T follicular helper cell (primary cell): ENCODE measurements around the gene CABLES1.

ENCODE experiments used
- DNase-seq: peaks from one replicate; pipeline ENCODE4 v3.0.0-alpha.2; 2020; ENCODE audit warnings: low read depth

Gene CABLES1

DNA sequence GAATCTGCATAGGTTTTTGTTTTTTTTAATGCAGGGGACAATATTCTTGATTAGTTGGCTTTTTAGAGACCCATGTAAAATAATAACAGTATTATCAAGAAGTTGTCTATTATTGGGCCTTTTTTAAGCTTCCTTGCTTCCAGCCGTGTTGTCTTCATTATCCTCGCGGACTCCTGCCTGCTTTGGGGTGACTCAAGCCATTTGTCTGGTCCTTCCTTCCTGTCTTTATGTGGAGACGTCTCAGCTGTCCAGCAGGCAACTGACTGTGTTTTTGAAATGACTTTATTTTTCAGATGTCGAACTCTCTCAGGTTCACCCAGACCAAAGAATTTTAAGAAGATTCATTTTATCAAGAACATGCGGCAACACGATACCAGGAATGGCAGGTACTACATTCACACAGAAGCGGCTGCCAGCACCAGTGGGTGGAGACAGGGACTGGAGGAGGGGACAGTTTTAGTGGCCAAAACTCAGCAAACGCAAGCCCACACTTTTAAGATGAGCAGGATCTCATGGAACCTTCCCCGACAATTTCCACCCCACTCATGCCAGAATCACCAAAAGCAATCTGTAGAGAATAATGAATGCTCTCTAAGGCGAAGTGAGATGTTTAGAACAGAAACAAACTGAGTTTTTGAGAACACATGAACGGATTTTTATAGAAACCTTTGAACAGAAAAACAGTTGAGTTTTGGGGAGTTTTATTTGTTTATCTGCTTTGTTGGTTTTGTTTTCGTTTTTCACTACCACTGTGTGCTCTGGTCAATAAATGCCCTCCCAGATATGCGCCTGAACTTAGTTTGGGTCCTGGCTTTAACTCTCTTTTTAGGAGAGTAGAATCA is 59.1 kb downstream of the CABLES1 start:
- no peak for DNase-seq

DNA sequence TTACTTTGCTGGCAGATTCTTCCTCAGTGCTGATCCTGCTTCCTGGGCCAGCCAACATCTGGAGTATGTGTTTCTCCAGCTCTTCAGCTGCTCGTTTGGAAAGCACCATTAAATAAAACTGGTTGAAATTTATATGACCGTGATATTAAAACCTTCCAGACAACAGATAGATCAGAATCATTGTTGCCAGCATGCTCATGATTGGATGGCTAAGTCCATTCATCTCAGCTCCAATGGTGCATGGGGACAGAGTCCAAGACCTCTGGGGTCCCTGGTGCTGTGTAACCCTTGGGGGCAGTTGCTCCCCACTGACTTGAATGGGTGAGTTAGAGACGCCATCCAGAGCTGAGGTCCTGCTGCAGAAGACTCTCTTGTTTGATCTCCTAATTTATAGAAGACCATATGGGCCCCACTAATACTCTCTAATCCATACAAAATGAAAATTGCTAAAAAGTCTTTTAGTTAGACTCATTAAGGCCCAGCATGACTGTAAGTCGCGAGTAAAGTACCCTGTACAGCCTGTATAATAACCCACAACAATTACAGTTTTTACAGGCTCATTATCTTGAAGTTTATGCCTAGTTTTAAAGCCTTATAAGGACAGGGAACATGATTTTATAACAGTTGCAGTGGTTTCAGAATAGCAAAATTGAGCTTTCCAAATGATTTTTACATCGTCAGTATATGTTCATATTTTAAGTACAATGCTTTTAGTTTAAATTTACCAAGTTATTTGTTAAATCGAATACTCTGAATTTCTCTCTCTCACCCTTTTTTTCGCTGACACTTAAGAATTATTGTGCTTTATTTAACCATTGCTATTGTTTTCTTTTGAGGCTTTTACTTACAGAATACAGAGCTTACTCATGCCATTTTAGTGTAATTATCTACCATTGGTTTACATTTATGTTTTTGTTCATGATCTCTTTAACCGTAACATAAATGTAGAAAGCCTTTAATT is 60.0 kb downstream of the CABLES1 start:
- DNase-seq = no peak

DNA sequence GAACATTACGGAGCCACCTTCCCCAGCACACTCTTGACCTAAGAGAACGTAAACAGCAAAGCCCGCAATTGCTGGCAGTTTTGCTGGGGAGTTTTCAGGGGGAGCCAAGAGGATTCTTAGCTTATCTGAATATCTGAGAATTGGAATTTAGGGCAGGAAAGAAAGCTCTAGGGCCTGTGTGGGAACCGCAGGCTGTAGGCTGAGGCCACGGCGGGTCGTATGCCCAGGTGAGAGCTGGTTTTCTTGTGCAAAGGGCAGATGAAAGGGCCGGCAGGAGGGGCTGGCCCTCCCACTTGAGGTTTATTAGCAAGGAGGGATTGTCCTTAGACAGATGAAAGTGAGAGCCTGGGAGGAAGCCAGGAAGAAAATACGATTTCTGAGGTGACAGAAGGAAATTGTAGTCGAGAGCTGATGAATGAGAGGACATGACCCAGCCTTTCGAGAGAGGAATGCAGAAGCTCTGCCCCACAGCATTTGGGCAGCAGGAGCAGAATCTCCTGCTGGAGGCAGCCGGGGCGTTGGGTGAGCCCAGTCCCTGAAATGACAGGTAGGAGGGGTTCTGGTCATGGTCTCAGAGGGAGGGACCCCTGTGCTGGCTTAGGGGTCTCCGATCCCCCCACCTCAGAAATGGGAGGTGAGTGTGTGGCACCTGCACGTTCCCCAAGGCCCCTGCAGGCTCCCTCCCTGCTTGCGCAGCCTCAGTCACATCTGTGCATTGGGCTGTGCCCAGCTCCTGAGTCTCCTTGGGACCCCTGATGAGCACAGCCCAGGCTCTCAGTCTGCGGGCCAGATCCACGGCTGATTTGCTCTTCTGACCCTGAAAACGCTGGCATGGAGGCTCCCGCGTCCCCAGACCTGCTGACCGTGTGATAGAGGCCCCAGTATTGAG is 61.1 kb downstream of the CABLES1 start:
- DNase-seq = no peak

DNA sequence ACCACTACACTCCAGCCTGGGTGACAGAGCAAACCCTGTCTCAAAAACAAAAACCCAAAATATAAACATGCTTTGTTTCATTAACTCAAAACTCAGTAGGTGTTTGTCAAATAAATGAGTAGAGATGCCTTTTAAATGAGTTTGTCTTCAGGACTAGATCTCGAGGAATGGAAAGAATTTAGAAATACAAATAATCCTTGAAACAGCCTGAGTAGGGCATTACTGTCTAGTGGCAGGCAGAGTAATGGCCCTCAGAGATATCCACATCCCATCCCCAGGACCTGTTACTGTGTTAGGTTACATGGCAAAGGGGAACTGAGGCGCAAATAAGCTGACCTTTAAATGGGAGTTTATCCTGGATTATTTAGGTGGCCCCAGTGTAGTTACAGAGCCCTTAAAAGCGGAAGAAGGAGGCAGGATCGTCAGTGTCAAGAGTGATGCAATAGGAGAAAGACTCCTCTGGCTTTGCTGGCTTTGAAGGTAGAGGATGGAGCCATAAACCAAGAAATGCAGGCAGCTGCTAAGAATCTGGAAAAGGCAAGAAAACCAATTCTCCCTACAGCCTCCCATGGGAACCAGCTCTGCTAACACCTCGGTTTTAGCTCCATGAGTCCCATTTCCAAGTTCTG is 63.0 kb downstream of the CABLES1 start:
- DNase-seq = no peak

DNA sequence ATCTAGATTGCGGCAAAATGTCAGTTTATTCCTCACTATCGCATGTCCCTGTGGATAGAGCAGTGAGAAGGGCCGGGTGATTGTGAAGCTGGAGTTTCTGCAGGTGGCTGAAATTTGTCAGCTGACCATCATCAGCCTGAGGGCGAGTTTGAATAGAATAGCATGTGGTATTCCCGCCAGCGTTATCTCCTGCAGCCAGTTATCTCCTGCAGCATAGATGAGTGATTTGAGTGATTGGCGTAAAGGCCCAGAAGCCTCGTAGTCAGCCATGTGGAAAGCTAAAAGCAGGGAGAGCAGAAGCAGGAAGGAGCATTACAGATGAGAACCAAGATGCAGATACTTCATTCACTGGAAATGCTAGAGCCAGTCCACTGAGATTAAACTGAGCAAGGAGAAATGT is 65.5 kb downstream of the CABLES1 start:
- no peak for DNase-seq

DNA sequence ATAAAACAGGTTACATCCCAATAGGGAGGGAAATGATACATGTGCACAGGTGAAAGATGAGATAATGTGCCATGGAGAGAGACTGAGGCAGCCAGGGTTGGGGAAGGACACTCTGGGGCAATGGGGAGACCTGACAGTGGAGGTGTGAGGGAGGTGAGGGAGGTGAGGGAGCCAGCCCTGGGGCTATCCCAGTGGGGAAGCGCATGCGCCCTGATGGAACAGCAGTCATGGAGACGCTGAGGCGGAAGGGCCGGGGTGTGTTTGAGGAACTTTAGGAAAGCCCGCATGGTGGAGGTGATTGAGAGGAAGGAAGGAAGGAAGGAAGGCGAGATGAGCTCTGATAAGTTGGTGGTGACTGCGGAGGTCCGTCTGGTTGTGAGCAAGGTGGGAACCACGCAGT is 66.5 kb downstream of the CABLES1 start:
- DNase-seq = no peak

DNA sequence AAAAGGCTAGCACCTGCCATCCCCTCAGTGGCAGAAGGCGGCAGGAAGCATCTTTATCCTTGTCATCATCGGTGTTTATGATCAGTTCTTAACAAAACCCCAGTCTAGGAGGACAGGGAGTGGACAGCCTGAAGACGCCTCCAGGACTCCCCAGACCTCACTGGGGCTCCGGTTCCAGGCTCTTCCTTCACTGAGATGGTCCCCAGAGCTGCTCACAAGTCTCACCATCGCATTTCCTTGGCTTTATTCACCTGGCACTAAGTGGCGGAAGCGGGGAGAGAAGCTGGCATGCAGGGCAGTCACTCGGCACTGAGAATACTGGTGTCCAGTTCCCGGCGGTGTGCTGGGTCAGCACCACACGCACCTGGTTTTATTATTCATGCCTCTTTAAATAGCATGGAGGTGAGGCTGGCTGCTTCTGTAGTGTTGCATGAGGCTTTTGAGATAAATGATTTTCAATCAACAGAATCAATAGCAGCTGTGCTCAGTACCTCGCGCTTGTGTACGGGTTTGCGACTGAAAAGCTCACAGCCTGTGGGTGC is 68.7 kb downstream of the CABLES1 start:
- DNase-seq = no peak

DNA sequence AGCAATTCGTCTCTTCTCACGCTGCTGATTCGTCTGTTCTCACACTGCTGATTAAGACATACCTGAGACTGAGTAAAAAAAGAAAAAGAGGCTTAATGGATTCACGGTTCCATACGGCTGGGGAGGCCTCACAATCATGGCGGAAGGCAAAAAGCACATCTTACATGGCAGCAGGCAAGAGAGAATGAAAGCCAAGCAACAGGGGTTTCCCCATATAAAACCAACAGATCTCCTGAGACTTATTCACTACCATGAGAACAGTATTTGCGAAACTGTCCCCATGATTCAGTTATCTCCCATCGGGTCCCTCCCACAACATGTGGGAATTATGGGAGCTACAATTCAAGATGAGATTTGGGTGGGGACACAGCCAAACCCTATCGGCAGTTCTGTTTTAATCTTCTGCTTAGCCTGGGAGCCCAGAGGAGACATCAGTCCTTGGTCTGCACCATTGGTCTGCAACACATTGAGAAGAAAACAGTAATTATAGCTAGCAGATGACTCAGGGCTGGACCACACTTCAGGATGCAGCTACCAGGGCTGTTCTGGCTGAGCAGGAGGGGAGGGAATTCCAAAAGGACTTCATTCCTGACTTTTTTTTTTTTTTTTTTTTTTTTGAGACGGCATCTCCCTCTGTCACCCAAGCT is 69.4 kb downstream of the CABLES1 start:
- no peak for DNase-seq

DNA sequence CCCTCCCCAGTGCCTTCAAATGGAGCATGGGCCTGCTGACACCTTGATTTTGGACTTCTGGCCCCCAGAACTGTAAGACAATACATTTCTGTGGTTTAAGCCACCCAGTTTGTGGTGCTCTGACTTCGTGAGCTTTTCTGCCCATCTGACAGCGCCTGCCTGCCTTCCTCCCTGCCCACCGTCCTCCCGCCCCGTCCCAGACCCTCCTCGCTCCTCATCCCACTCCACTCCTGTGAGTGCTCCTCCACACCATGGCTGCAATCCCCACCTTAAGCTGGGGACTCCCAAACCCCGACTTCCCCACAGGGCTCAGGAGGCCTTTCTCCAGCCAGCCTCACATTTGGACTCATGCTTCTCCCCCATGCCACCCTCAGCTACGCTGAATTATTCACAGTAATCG is 70.7 kb downstream of the CABLES1 start:
- no peak for DNase-seq

DNA sequence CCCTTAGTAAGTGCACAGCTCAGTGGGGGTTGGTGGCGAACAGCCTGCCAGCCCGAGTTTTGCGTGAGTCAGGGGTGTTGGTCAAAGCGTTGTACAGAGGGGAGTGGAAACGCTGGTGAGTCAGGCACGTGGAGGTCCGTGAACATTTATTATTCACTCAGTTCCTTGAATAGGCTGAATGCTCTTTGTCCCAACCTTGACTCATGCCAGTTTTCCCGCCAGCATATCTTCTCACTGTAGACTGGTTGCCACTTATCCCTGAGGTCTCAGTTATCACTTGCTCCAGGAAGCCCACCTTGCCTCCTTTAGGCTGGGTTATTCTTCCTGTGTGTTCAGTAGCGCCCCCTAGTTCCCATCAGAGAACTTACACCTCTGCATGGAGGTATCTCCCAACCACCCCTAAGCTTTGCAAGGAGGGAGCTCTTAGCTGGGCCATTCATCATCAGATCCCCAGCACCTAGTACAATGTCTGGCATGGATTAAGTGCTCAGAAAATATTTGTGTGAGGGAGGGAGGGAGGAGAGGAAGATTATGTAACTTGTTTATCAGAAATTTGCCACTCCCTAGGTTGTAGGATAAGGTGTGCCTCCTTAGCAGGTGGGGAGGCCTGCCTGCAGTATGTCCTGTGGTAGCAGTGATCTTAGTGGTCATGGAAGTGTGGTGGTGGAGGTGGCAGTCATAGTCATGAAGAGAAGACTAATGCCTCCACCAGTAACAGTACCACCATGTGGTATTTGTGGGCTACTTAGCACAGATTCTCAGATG is 72.1 kb downstream of the CABLES1 start:
- no peak for DNase-seq

DNA sequence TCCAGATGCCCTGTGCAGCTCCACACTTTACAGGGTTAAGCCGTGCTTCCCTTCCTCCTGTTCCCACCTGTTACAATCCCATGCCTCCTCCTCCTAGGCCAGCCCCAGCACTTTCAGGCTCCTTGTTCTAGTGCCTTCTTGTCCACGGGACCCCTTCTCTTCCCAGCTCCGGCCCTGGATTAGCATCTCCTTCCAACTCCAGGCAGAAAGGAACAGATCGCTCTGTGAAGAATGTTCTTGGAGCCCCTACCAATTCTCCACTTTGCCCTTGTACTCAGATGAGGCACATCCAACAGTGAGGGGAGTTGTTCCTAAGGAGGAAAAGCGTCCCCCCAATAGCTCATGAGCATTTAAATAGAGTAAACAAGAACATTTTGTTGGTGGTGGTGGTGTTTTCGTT is 72.7 kb downstream of the CABLES1 start:
- no peak for DNase-seq

DNA sequence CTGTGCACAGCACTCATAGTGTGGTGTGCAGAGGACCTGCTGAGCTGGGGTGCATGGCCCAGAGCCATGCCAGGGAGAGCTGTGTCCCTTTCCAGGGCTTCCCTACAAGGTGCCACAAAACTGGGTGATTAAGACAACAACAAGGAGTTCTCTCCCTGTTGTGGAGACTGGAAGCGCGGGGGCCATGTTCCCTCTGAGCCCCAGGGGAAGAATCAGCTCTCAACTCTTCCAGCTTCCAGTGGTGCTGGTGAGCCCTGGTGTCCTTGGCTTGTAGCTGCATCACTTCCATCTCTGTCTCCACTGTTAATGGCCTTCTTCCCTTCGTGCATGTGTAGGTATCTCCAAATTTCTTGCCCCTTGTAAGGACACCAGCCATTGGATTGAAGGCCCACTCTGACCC is 73.3 kb downstream of the CABLES1 start:
- DNase-seq = no peak

DNA sequence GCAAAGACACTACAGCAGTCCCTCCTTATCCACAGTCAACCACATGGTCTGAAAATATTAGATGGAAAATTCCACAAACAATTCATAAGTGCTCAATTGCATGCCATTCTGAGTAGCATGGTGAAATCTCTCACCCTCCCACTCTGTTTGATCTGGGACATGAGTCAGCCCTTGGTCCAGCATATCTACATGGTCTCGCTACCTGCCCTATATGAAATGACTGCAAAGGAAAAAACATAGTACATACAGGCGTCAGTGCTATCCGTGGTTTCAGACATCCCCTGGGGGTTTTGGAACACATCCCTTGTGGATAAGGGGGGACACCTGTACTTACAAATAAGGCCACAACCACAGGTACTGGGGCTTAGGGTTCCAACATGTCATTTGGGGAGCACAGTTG is 73.7 kb downstream of the CABLES1 start:
- DNase-seq = no peak

DNA sequence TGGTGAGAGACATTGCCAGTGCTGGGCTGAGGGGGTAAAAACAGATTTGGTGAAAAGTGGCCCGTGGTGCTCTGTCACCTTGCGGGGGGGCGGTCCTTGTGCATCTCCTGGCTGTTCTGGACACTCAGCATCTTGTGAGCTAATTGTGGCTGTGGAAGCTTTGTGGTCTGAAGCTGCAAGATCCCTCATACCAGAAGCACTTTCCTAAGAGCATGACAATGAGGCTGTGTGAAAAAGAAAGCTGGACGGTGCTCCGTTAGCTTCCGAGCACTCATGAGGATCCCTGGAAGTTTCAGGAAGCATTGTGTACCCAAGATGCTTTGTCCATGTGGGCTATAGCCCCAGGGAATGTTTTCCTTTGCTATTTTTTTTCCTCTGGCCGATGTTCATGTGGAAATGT is 74.5 kb downstream of the CABLES1 start:
- no peak for DNase-seq

DNA sequence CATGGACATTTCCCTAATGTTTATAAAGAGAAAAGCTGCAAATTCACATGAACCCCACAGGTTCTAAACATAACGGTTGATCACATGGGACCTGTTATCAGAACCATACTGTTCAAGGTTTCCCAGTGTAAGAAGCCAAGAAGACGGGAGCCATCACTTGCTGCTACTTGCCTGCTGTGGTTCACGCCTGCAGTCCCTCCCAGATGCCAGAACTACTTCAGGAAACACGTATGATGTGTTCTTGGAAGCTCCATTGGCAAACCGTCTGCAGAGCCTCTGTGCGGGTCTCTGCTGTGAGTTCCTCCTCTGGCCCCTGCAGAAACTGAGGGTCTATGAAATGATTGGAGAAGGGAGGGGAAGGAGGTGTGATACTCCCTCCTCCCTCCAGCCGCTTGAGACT is 75.2 kb downstream of the CABLES1 start:
- no peak for DNase-seq

DNA sequence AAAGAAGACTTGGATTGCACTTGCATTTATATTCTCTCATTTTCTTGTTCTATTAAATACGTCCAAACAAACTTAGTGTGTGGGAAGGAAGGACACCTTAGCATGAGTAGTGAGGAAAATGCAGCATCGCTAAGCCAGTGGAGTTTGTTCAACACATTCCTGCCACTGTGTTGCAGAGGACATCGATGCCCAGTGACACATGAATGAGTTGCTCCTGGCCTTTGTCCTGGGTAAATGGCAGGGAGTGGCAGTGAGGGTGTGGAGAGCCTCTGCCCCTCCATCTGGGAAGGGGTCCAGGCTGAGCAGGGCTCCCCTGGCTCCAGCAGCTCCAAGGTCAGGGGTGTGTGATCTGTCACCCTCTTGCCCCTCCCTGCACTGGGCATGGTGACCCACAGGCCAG is 75.9 kb downstream of the CABLES1 start:
- no peak for DNase-seq

DNA sequence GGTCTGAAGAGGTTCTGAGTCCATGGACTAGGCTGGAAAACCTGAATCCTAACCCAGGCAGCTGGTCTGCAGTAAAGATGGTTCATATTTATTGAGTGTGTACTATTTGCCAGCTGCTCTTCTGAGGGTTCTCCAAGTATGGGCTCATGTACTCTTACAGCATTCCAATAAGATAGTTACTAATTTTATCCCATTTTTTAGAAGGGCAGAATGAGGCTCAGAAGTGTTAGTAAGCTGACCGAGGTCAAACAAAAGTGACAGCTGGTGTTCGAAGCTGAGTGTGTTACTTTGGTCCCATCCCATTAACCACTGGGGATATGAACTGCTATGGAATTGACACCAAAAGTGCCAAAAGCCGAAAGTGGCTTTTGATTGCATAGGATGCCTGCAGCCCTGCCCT is 76.9 kb downstream of the CABLES1 start:
- no peak for DNase-seq

DNA sequence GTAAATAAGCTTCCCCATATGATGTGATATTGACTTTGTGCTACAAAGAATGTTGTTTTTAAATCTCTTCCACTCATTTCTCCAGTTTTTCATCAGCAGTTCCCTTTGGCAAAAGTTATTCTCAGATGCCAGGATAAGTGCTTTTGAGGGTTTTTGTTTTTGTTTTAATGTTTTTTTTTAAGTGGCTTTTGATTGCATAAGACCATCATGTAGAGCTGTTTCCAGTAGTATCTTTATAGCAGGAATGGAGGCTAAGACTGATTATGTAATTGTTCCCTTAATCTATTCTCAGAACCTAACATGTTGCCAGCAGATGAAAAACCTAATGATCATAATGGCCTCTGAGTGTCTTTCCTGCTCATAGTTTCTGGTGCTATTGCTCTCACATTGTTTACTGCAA is 77.9 kb downstream of the CABLES1 start:
- DNase-seq = no peak

DNA sequence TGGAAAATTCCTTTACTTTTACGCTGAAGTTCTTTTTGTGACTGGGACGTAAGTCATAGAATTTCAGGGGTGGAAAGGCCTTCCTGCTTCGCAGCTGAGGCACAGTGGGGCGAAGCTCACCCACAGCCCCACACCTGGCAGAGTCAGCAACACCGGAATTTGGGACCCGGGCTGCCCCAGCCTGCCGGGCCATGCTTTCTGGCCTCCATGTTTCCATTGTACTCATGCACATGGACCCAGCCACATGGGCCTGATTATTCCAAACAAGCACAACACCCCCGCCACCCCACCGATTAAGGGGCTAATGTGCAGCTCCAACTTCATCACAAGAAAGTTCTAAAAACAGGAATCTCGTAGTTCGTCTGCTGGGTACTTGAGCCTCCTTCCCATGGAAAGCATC is 82.5 kb downstream of the CABLES1 start:
- no peak for DNase-seq

DNA sequence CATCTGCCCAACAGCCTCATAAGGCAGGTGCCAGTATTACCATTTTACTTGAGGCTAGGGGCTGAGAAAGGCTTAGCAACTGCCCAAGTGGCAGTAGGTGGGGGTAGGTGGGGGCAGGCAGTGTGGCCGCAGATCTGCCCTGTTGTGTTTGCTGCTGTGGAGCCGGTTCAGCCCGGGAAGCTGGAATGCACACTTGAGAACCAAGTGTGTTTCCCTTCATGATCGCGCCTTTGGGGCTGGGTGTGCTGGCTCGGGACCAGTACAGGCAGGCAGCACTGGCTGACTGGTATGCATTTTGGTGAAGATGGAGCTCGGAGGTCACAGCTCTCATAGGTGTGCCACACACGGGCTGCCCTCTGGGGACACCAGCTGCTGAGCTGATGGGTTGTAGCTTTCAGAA is 85.1 kb downstream of the CABLES1 start:
- no peak for DNase-seq
